Thyroid gland (tissue), 4 donors: ENCODE measurements around the gene COL12A1.

Source experiments
- CTCF ChIP-seq, 6 experiments: fragments of 200-600 bp in 3 of 6; fragments of 450-650 bp in 3 of 6; sonication (generic) in 3 of 6; IDR thresholded peaks; one replicate each; pipeline ENCODE4 v1.5.1; 2016 to 2019; ENCODE audit warnings: antibody characterized with exemption in 6 of 6, mild to moderate bottlenecking in 2 of 6, inconsistent platforms in 1 of 6, moderate library complexity in 1 of 6
- POLR2A ChIP-seq, 2 donors: fragments of 450-650 bp; IDR thresholded peaks; one replicate each; pipeline ENCODE4 v1.6.1; 2017; ENCODE audit warnings: antibody characterized with exemption in 2 of 2, mild to moderate bottlenecking in 2 of 2, moderate library complexity in 1 of 2

DNA sequence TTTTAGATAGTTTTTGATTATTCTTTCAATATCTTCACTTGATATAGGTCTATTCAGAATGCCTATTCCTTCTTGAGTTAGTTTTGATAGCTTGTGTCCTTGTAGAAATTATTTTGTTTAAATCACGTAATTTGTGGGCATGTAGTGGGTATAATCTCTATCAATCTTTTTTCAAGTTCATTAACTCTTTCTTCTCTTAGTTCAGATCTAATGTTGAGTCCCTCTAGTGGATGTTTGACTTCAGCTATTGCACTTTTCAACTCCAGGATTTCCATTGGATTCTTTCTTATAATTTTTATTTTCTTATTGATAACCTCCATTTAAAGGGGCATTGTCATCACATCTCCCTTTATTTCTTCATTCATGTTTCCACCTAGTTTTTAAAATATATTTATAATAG is 135.6 kb downstream of the COL12A1 start:
- TF ChIP-seq CTCF (IDR thresholded peaks at IDR 0.05) (no peak), POLR2A (IDR thresholded peaks at IDR 0.05) (no peak)
